CD14-positive monocyte (primary cell): ENCODE data around the gene CST9. TPM values are rescaled to one million over a fixed set of nuclear protein-coding genes. Genes with fewer than 3 reads are reported as not detected.

Experiments used
- DNase-seq, 3 donors: peaks; one replicate each; pipeline ENCODE4 v3.0.0-alpha.2; 2011 to 2022
- H2AFZ ChIP-seq: 2 replicates; pipeline ENCODE4 v1.6.0; 2012; ENCODE audit warnings: mild to moderate bottlenecking, low read depth, low read length, inconsistent platforms; ENCODE audit not compliant: insufficient read depth, poor library complexity, severe bottlenecking
- H3K27ac ChIP-seq, 2 donors: 1 replicate in 1 of 2; 2 replicates in 1 of 2; pipeline ENCODE4 v1.5.1; 2012 to 2013; ENCODE audit warnings: low read length in 2 of 2, control low read depth in 1 of 2, inconsistent platforms in 1 of 2, low read depth in 1 of 2, mild to moderate bottlenecking in 1 of 2
- H3K27me3 ChIP-seq, 2 donors: one replicate each; pipeline versions ENCODE4 v1.6.0 to v1.6.1; 2011 to 2013; ENCODE audit warnings: low read length in 2 of 2; ENCODE audit not compliant: control insufficient read depth in 2 of 2, insufficient read depth in 2 of 2
- H3K36me3 ChIP-seq, 2 donors: replicated peaks in 1 of 2; 1 replicate in 1 of 2; 2 replicates in 1 of 2; pipeline versions ENCODE4 v1.5.1 to v1.6.1; 2012 to 2013; ENCODE audit warnings: low read length in 2 of 2, control low read depth in 1 of 2, inconsistent platforms in 1 of 2, mild to moderate bottlenecking in 1 of 2; ENCODE audit not compliant: insufficient read depth in 2 of 2, control insufficient read depth in 1 of 2
- H3K4me1 ChIP-seq, 2 donors: 1 replicate in 1 of 2; 2 replicates in 1 of 2; pipeline versions ENCODE4 v1.5.1 to v1.6.1; 2012 to 2013; ENCODE audit warnings: low read length in 2 of 2, control low read depth in 1 of 2, inconsistent platforms in 1 of 2, mild to moderate bottlenecking in 1 of 2, moderate library complexity in 1 of 2; ENCODE audit not compliant: insufficient read depth in 2 of 2, control insufficient read depth in 1 of 2
- H3K4me2 ChIP-seq: replicated peaks from 2 replicates; pipeline ENCODE3; 2012; ENCODE audit warnings: low read length, moderate library complexity, mild to moderate bottlenecking; ENCODE audit not compliant: poor library complexity, severe bottlenecking; ENCODE audit errors: extremely low read depth
- H3K4me3 ChIP-seq, 3 experiments: fragments of 200-600 bp in 1 of 3; sonication (generic) in 1 of 3; replicated peaks in 1 of 3; 1 replicate in 2 of 3; 2 replicates in 1 of 3; pipeline ENCODE4 v1.5.1; 2011 to 2013; ENCODE audit warnings: low read length in 3 of 3, mild to moderate bottlenecking in 3 of 3, control low read depth in 2 of 3, low read depth in 2 of 3, inconsistent platforms in 1 of 3, moderate library complexity in 1 of 3
- H3K79me2 ChIP-seq: 2 replicates; pipeline ENCODE4 v1.6.0; 2012; ENCODE audit warnings: mild to moderate bottlenecking, control low read depth, inconsistent platforms, low read length, moderate library complexity; ENCODE audit not compliant: insufficient read depth
- H3K9ac ChIP-seq: 2 replicates; pipeline ENCODE4 v1.6.0; 2017; ENCODE audit warnings: low read length, mild to moderate bottlenecking; ENCODE audit not compliant: insufficient read depth, poor library complexity, severe bottlenecking
- H3K9me3 ChIP-seq, 2 donors: replicated peaks in 1 of 2; 1 replicate in 1 of 2; 2 replicates in 1 of 2; pipeline versions ENCODE4 v1.5.1 to v1.6.1; 2012 to 2013; ENCODE audit warnings: low read length in 2 of 2, control low read depth in 1 of 2; ENCODE audit not compliant: control insufficient read depth in 1 of 2, insufficient read depth in 1 of 2
- H4K20me1 ChIP-seq: 2 replicates; pipeline ENCODE4 v1.6.0; 2012; ENCODE audit warnings: mild to moderate bottlenecking, low read length, control low read depth, moderate library complexity; ENCODE audit not compliant: insufficient read depth
- H3K27ac Mint-ChIP-seq, 7 donors: one replicate each; pipeline ENCODE4 v1.8.0; 2020; ENCODE audit warnings: mild to moderate bottlenecking in 7 of 7, mixed read lengths in 7 of 7, moderate library complexity in 6 of 7, inconsistent platforms in 2 of 7
- H3K27me3 Mint-ChIP-seq, 3 donors: one replicate each; pipeline ENCODE4 v1.8.0; 2021 to 2022; ENCODE audit warnings: low read depth in 3 of 3, mild to moderate bottlenecking in 3 of 3, mixed read lengths in 3 of 3, moderate library complexity in 3 of 3, inconsistent platforms in 1 of 3
- H3K36me3 Mint-ChIP-seq, 2 donors: one replicate each; pipeline ENCODE4 v1.8.0; 2020; ENCODE audit warnings: mixed read lengths in 2 of 2, inconsistent platforms in 1 of 2, mild to moderate bottlenecking in 1 of 2
- H3K4me1 Mint-ChIP-seq: one replicate; pipeline ENCODE4 v1.8.0; 2020; ENCODE audit warnings: mild to moderate bottlenecking, mixed read lengths
- H3K4me3 Mint-ChIP-seq, 2 donors: one replicate each; pipeline ENCODE4 v1.8.0; 2020; ENCODE audit warnings: mild to moderate bottlenecking in 2 of 2, mixed read lengths in 2 of 2, moderate library complexity in 1 of 2
- H3K9me3 Mint-ChIP-seq, 7 donors: one replicate each; pipeline ENCODE4 v1.8.0; 2020 to 2022; ENCODE audit warnings: mixed read lengths in 7 of 7, mild to moderate bottlenecking in 6 of 7, moderate library complexity in 6 of 7, inconsistent platforms in 2 of 7
- CTCF ChIP-seq: fragments of 200-600 bp; IDR thresholded peaks from one replicate; pipeline ENCODE4 v1.8.0; 2022; ENCODE audit warnings: antibody characterized with exemption, mild to moderate bottlenecking
- WGBS: methylation state at CpG from one replicate; pipeline ENCODE4 v1.1.5; 2013; ENCODE audit warnings: missing lambda C conversion rate; ENCODE audit not compliant: insufficient coverage; 5-methylcytosine and 5-hydroxymethylcytosine counted together
- intact Hi-C, 2 donors: fragments of 100-400 bp; cut with micrococcal nuclease; formaldehyde crosslinking; loops; one replicate each; pipeline versions ENCODE4 v1.15.0 to v1.15.1; 2023
- polyA plus RNA-seq, 3 donors: library from polyadenylated mRNA; depleted of rRNA in 1 of 3; unstranded in 2 of 3; stranded (reverse) in 1 of 3; fragments of 300-500 nt in 2 of 3; fragments of >200 nt in 1 of 3; fragmentation: Illumina TruSeq in 2 of 3; gene quantifications; 1 replicate in 2 of 3; 2 replicates in 1 of 3; pipeline ENCODE4 v1.2.3, GENCODE V29; 2012 to 2021

CST9 gene
- polyA plus RNA-seq, 3 donors: 0.13 TPM; not detected in 2

- H3K4me3 Mint-ChIP-seq: no peak overlapping the region
Measured at GRCh38 chr20:23608251-23608846, 2.6 kb upstream of the CST9 start.

More at GRCh38 chr20:23608251-23608846, 2.6 kb upstream of the CST9 start:
- Histone ChIP-seq H3K27me3 (no peaks in the 10 kb centered on the region), H4K20me1 (no peaks in the 10 kb centered on the region), H3K79me2 (no peaks in the 10 kb centered on the region), H3K9me3 (no peaks in the 10 kb centered on the region), H3K4me3 (no peak overlapping the region), H3K27ac (no peak overlapping the region), H3K4me2 (no peak overlapping the region), H3K4me1 (peaks cover 5 to 7% of the 10 kb centered on the region in 2 donors), H2AFZ (no peak overlapping the region), H3K9ac (no peak overlapping the region), H3K36me3 (no peaks in the 10 kb centered on the region)
- no peak for DNase-seq
- H3K27ac Mint-ChIP-seq: peak overlapping the region in 1 of 7 donors; percentile 75
- no peak for TF ChIP-seq CTCF
- intact Hi-C loops: no loop called here
- 95% methylated on average over 16 of the region's 18 CpGs for WGBS
- peaks cover 0 to 1% (median 0%) of the 10 kb centered on the region in 7 donors for H3K9me3 Mint-ChIP-seq
- peaks cover 15% of the 10 kb centered on the region for H3K4me1 Mint-ChIP-seq
- no peaks in the 10 kb centered on the region for H3K36me3 Mint-ChIP-seq
- H3K27me3 Mint-ChIP-seq: peaks cover 8 to 15% (median 10%) of the 10 kb centered on the region in 3 donors
